Type B pancreatic cell (in vitro differentiated cells): Measurements from ENCODE around the gene TMEM202. TPM values are rescaled to one million over a fixed set of nuclear protein-coding genes. Genes with fewer than 3 reads are reported as not detected.
A peak's percentile ranks its signal among the peaks of the same experiment; 100 is the strongest.

Source experiments
- DNase-seq: peaks from one replicate; pipeline ENCODE4 v3.0.0; 2021; ENCODE audit warnings: mixed read lengths; ENCODE audit not compliant: unreplicated experiment; ENCODE audit errors: extremely low spot score
- H3K27ac Mint-ChIP-seq: 2 replicates; pipeline ENCODE4 v1.8.0; 2021; ENCODE audit warnings: mild to moderate bottlenecking, mixed read lengths
- H3K27me3 Mint-ChIP-seq: 2 replicates; pipeline ENCODE4 v1.8.0; 2021; ENCODE audit warnings: mixed read lengths
- H3K36me3 Mint-ChIP-seq: 2 replicates; pipeline ENCODE4 v1.8.0; 2021; ENCODE audit warnings: mixed read lengths
- H3K4me1 Mint-ChIP-seq: one replicate; pipeline ENCODE4 v1.8.0; 2021; ENCODE audit warnings: mixed read lengths; ENCODE audit not compliant: unreplicated experiment
- H3K4me3 Mint-ChIP-seq: 2 replicates; pipeline ENCODE4 v1.8.0; 2021; ENCODE audit warnings: mild to moderate bottlenecking, mixed read lengths
- H3K9me3 Mint-ChIP-seq: 2 replicates; pipeline ENCODE4 v1.8.0; 2021; ENCODE audit warnings: mixed read lengths
- CTCF ChIP-seq: fragments of 200-600 bp; sonication (generic); conservative IDR thresholded peaks from 2 replicates; pipeline ENCODE4 v1.5.0; 2021; ENCODE audit warnings: antibody characterized with exemption, mild to moderate bottlenecking
- long read RNA-seq: library from polyadenylated mRNA; unstranded; transcript quantifications from one replicate; pipeline ENCODE4 v2.0.0, GENCODE V29; 2020
- total RNA-seq: library from RNA; stranded (reverse); gene quantifications from 2 replicates; pipeline ENCODE4 v1.2.1, GENCODE V29; 2021; ENCODE audit warnings: low replicate concordance

The TMEM202 gene
- total RNA-seq: not detected in 2 replicates
- long read RNA-seq: 0 reads

GRCh38 chr15:72397796-72398588, at the start of gene TMEM202:
Gene TMEM202, plus strand, starts transcription at chr15:72398305. Its CDS starts 22 bp downstream, at chr15:72398327.
- H3K4me1 Mint-ChIP-seq: no peaks in the 10 kb centered on the region
- DNase-seq: no peak
- no peaks in the 10 kb centered on the region for H3K36me3 Mint-ChIP-seq
- peaks cover 55% of the 10 kb centered on the region for H3K27me3 Mint-ChIP-seq
- H3K27ac Mint-ChIP-seq: no peak within 1 kb of the TSS
- no peaks in the 10 kb centered on the region for H3K9me3 Mint-ChIP-seq
- no peak within 1 kb of the TSS for H3K4me3 Mint-ChIP-seq
- TF ChIP-seq CTCF: no peak

- TF ChIP-seq CTCF: no peak
- DNase-seq: no peak
- H3K9me3 Mint-ChIP-seq: no peaks in the 10 kb centered on the region
- no peaks in the 10 kb centered on the region for H3K4me1 Mint-ChIP-seq
- no peaks in the 10 kb centered on the region for H3K27me3 Mint-ChIP-seq
- H3K27ac Mint-ChIP-seq: peak overlapping the region; percentile 61
- peaks cover 23% of the 10 kb centered on the region for H3K36me3 Mint-ChIP-seq
- H3K4me3 Mint-ChIP-seq: no peak overlapping the region
These were observed 44.8 kb upstream of the TMEM202 start for GRCh38 chr15:72353266-72353665.

GRCh38 chr15:72354496-72354895, 43.6 kb upstream of the TMEM202 start:
- Mint-ChIP-seq H3K27me3 (no peaks in the 10 kb centered on the region), H3K27ac (no peak overlapping the region), H3K36me3 (peaks cover 12% of the 10 kb centered on the region), H3K9me3 (no peaks in the 10 kb centered on the region), H3K4me1 (no peaks in the 10 kb centered on the region), H3K4me3 (no peak overlapping the region)
- TF ChIP-seq CTCF: no peak
- DNase-seq: no peak

- Mint-ChIP-seq H3K4me1 (no peaks in the 10 kb centered on the region), H3K4me3 (no peak overlapping the region), H3K9me3 (no peaks in the 10 kb centered on the region), H3K27me3 (no peaks in the 10 kb centered on the region), H3K36me3 (peaks cover 3% of the 10 kb centered on the region), H3K27ac (peak overlapping the region; percentile 44)
- TF ChIP-seq CTCF: no peak
- no peak for DNase-seq
These were observed 40.0 kb upstream of the TMEM202 start for GRCh38 chr15:72358121-72358520.

- peak overlapping the region; percentile 14 for H3K4me3 Mint-ChIP-seq
- no peaks in the 10 kb centered on the region for H3K36me3 Mint-ChIP-seq
- H3K27ac Mint-ChIP-seq: peak overlapping the region; percentile 44
- no peak for TF ChIP-seq CTCF
- DNase-seq: no peak
- no peaks in the 10 kb centered on the region for H3K27me3 Mint-ChIP-seq
- H3K4me1 Mint-ChIP-seq: no peaks in the 10 kb centered on the region
- H3K9me3 Mint-ChIP-seq: no peaks in the 10 kb centered on the region
These were observed 39.4 kb upstream of the TMEM202 start for GRCh38 chr15:72358650-72359171.
